Measurements from ENCODE around the gene MATN4. TPM values are rescaled to one million over a fixed set of nuclear protein-coding genes. Genes with fewer than 3 reads are reported as not detected.

MATN4 gene
- total RNA-seq, 1 experiment from 2014 or later = 1.9 TPM

DNA sequence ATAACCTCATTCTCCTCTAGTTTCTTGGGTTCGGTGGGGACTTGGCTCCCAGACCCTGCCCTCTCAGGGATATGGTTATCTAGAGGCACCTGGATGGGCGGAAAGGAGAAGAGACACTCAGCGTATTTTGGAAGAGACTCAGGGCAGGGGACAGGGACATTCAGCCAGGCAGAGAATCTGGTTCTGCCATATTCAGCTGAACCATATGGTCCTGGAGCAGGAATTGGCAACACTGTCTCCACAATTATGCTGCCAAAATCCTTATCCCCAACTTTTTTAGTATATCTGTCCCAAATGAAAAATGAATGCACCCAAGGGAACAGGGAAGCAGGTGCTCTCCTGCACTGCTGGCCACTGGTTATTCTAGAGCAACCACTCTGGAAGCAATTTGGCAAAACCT is 22.4 kb upstream of the MATN4 start:
- ATAC-seq (no peak), DNase-seq (ENCODE audit: low spot score) (no peak)
- ChIA-PET POLR2A (no interaction called here), CTCF (no interaction called here)
- H3K36me3 Mint-ChIP-seq = peaks cover 27% of the 10 kb centered on the region
- peaks cover under 1% of the 10 kb centered on the region for H3K4me1 Mint-ChIP-seq
- H3K27me3 Mint-ChIP-seq (ENCODE audit: low read depth) = no peaks in the 10 kb centered on the region
- TF ChIP-seq PRDM15 (CRISPR knock-in tag; IDR thresholded peaks at IDR 0.05) = no peak
- TF ChIP-seq, protein P1, sequence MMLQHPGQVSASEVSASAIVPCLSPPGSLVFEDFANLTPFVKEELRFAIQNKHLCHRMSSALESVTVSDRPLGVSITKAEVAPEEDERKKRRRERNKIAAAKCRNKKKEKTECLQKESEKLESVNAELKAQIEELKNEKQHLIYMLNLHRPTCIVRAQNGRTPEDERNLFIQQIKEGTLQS (CRISPR knock-in tag; conservative IDR thresholded peaks at IDR 0.05) = no peak
- TF ChIP-seq, protein P2, sequence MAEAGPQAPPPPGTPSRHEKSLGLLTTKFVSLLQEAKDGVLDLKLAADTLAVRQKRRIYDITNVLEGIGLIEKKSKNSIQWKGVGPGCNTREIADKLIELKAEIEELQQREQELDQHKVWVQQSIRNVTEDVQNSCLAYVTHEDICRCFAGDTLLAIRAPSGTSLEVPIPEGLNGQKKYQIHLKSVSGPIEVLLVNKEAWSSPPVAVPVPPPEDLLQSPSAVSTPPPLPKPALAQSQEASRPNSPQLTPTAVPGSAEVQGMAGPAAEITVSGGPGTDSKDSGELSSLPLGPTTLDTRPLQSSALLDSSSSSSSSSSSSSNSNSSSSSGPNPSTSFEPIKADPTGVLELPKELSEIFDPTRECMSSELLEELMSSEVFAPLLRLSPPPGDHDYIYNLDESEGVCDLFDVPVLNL (CRISPR knock-in tag; IDR thresholded peaks at IDR 0.05; ENCODE audit: borderline replicate concordance, low read depth) = no peak
- no peak for TF ChIP-seq ZNF512 (CRISPR knock-in tag; IDR thresholded peaks at IDR 0.05; ENCODE audit: borderline replicate concordance)
- no peak for TF ChIP-seq OVOL2 (CRISPR knock-in tag; IDR thresholded peaks at IDR 0.05; ENCODE audit: borderline replicate concordance)
- no peak for TF ChIP-seq ZNF232 (CRISPR knock-in tag; IDR thresholded peaks at IDR 0.05)
- no peak for TF ChIP-seq FOXJ3 (CRISPR knock-in tag; IDR thresholded peaks at IDR 0.05; ENCODE audit: borderline replicate concordance)
- no peak for TF ChIP-seq GRHL2 (CRISPR knock-in tag; IDR thresholded peaks at IDR 0.05; ENCODE audit: insufficient replicate concordance, severe bottlenecking)
- TF ChIP-seq FOXP4 (CRISPR knock-in tag; IDR thresholded peaks at IDR 0.05) = no peak
- no peak for TF ChIP-seq SP1 (CRISPR knock-in tag; conservative IDR thresholded peaks at IDR 0.05)
- no peak overlapping the region for H3K4me3 Mint-ChIP-seq
- no peak overlapping the region for H3K27ac Mint-ChIP-seq
- H3K9me3 Mint-ChIP-seq = no peaks in the 10 kb centered on the region

DNA sequence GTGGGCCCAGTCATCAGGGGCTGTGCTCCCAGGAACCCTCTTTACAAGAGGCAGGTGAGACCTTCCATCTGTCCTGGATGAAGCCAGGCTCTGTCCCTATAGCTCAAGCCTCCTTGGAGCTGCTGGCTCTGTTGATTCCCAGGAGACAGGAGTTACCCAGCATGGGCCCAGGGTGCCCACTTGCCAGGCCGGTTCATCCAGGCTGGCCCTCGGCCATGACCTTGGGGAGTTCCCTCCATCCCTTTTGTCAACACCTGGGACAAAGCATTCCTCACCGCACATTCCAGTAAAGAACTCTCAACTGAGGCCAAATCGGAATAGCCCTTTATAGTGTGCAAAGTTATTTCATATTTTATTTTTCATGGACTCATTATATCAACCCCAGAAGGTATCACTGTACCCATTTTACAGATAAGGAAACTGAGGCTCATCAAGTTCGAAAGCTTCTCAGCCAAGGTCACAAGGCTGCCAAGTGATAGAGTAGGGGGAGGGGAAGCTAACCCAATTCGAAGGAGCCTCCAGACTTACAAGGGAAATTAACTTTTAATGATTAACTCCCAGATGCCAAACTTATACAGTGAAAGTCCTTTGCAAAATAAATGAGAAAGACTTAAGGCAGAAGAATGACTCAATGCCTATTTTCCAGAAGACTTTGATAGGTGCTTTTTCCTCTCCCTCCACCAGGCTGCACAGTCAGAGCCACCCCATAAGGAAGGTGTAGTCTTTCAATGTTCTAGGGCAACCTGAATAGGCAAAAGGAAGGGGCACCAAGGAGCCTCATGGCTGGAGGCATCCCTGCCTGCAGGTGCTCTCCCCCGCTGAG is 21.6 kb upstream of the MATN4 start:
- Mint-ChIP-seq H3K4me1 (no peaks in the 10 kb centered on the region), H3K36me3 (peaks cover 26% of the 10 kb centered on the region), H3K9me3 (no peaks in the 10 kb centered on the region), H3K27ac (no peak overlapping the region), H3K27me3 (ENCODE audit: low read depth) (no peaks in the 10 kb centered on the region), H3K4me3 (no peak overlapping the region)
- ChIA-PET CTCF (no interaction called here), POLR2A (no interaction called here)
- TF ChIP-seq IRF2 (CRISPR knock-in tag; IDR thresholded peaks at IDR 0.05; ENCODE audit: borderline replicate concordance, low read depth) = no peak
- no peak for TF ChIP-seq FOXP4 (CRISPR knock-in tag; IDR thresholded peaks at IDR 0.05)
- TF ChIP-seq ZNF281 (CRISPR knock-in tag; IDR thresholded peaks at IDR 0.05) = no peak
- no peak for TF ChIP-seq ZNF396 (CRISPR knock-in tag; IDR thresholded peaks at IDR 0.05; ENCODE audit: borderline replicate concordance)
- TF ChIP-seq OVOL2 (CRISPR knock-in tag; IDR thresholded peaks at IDR 0.05; ENCODE audit: borderline replicate concordance) = no peak
- no peak; the same call in 1 of the 2 replicates for ATAC-seq
- DNase-seq (ENCODE audit: low spot score) = no peak

Data from WTC11 (cell line).